Stomach smooth muscle (tissue), 2 donors: ENCODE results near the gene CPNE8.

Source experiments
- H3K27ac ChIP-seq: one replicate; pipeline ENCODE4 v1.7.0; 2013; ENCODE audit warnings: mild to moderate bottlenecking, low read length, inconsistent platforms
- H3K27me3 ChIP-seq, 2 donors: one replicate each; pipeline ENCODE4 v1.7.0; 2013; ENCODE audit warnings: low read length in 2 of 2; ENCODE audit not compliant: insufficient read depth in 2 of 2, control insufficient read depth in 1 of 2
- H3K36me3 ChIP-seq, 2 donors: one replicate each; pipeline ENCODE4 v1.7.0; 2013; ENCODE audit warnings: low read length in 2 of 2; ENCODE audit not compliant: control insufficient read depth in 2 of 2, insufficient read depth in 2 of 2
- H3K4me1 ChIP-seq: one replicate; pipeline ENCODE4 v1.7.0; 2013; ENCODE audit warnings: low read length; ENCODE audit not compliant: control insufficient read depth, insufficient read depth
- H3K4me3 ChIP-seq, 2 donors: one replicate each; pipeline ENCODE4 v1.7.0; 2013; ENCODE audit warnings: low read length in 2 of 2
- H3K9ac ChIP-seq, 2 donors: one replicate each; pipeline ENCODE4 v1.7.0; 2013; ENCODE audit warnings: low read length in 2 of 2, mild to moderate bottlenecking in 1 of 2
- H3K9me3 ChIP-seq, 2 donors: one replicate each; pipeline ENCODE4 v1.7.0; 2013; ENCODE audit warnings: low read length in 2 of 2; ENCODE audit not compliant: control insufficient read depth in 2 of 2
- donor health status: healthy.
- donor health status: Pancreatic carcinoma.

CPNE8 gene

GRCh38 chr12:38732761-38733160, 172.6 kb downstream of the CPNE8 start:
- H3K9me3 ChIP-seq = no peaks in the 10 kb centered on the region
- no peaks in the 10 kb centered on the region for H3K4me1 ChIP-seq
- no peak overlapping the region for H3K9ac ChIP-seq
- no peaks in the 10 kb centered on the region for H3K36me3 ChIP-seq
- H3K27ac ChIP-seq = no peak overlapping the region
- H3K27me3 ChIP-seq = no peaks in the 10 kb centered on the region
- no peak overlapping the region for H3K4me3 ChIP-seq

GRCh38 chr12:38728894-38729293, 176.5 kb downstream of the CPNE8 start:
- no peak overlapping the region for H3K4me3 ChIP-seq
- H3K36me3 ChIP-seq = no peaks in the 10 kb centered on the region
- H3K9me3 ChIP-seq = no peaks in the 10 kb centered on the region
- H3K9ac ChIP-seq = no peak overlapping the region
- H3K27ac ChIP-seq = no peak overlapping the region
- H3K4me1 ChIP-seq = no peaks in the 10 kb centered on the region
- H3K27me3 ChIP-seq = no peaks in the 10 kb centered on the region

GRCh38 chr12:38721611-38722252, 183.7 kb downstream of the CPNE8 start:
- H3K4me3 ChIP-seq = no peak overlapping the region
- peaks cover 4% of the 10 kb centered on the region in 2 donors for H3K36me3 ChIP-seq
- H3K27ac ChIP-seq = no peak overlapping the region
- no peak overlapping the region for H3K9ac ChIP-seq
- H3K4me1 ChIP-seq = no peaks in the 10 kb centered on the region
- H3K9me3 ChIP-seq = no peaks in the 10 kb centered on the region
- H3K27me3 ChIP-seq = no peaks in the 10 kb centered on the region

DNA sequence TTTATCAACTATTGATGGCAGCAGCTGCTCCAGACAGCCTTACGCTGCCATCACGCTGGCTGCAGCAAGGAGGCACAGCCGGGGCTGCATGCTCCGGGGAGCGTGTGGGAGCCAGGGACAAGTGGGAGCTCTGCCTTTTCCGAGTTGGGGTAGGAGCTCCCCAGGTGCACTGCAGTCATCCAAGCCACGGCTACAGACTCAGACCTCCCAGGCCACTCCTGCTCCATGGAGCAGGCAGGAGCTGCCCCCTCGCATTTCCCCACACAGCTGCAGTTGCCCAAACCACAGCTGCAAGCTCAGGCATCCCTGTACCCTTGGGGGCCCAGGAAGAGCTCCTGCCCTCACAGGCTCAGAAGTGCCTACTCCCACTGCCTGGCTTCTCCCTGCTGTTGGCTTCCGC, 184.7 kb downstream of the CPNE8 start:
- no peaks in the 10 kb centered on the region for H3K27me3 ChIP-seq
- no peaks in the 10 kb centered on the region for H3K4me1 ChIP-seq
- no peak overlapping the region for H3K9ac ChIP-seq
- H3K4me3 ChIP-seq = no peak overlapping the region
- H3K27ac ChIP-seq = no peak overlapping the region
- H3K9me3 ChIP-seq = no peaks in the 10 kb centered on the region
- peaks cover 4% of the 10 kb centered on the region in 2 donors for H3K36me3 ChIP-seq

DNA sequence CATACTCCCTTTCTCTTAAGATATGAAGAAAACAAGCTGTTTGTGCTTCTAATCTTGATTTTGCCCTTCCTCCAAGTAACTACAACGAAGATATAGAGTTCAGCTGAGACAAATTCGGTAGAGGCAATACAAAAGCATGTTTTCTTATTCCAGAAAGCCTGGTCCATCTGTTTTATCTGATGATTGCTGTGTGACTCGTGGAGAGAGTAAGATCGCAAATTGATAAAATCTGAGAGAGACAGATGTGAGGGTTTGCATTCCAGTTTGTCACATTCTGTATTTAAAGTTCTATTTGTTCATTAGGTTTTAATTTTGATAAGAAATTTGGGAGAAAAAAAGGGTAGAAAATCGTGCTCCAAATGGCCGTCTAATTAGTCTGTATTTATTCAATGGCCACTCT, 192.1 kb downstream of the CPNE8 start:
- no peaks in the 10 kb centered on the region for H3K9me3 ChIP-seq
- no peak overlapping the region for H3K4me3 ChIP-seq
- no peaks in the 10 kb centered on the region for H3K4me1 ChIP-seq
- no peaks in the 10 kb centered on the region for H3K27me3 ChIP-seq
- H3K27ac ChIP-seq = no peak overlapping the region
- H3K9ac ChIP-seq = no peak overlapping the region
- no peaks in the 10 kb centered on the region for H3K36me3 ChIP-seq

GRCh38 chr12:38711054-38711453, 194.3 kb downstream of the CPNE8 start:
- no peaks in the 10 kb centered on the region for H3K36me3 ChIP-seq
- H3K9me3 ChIP-seq = no peaks in the 10 kb centered on the region
- no peak overlapping the region for H3K9ac ChIP-seq
- no peaks in the 10 kb centered on the region for H3K27me3 ChIP-seq
- no peak overlapping the region for H3K27ac ChIP-seq
- H3K4me1 ChIP-seq = no peaks in the 10 kb centered on the region
- no peak overlapping the region for H3K4me3 ChIP-seq

GRCh38 chr12:38708466-38708865, 196.9 kb downstream of the CPNE8 start:
- Histone ChIP-seq H3K27me3 (no peaks in the 10 kb centered on the region), H3K9me3 (no peaks in the 10 kb centered on the region), H3K9ac (no peak overlapping the region), H3K36me3 (no peaks in the 10 kb centered on the region), H3K4me3 (no peak overlapping the region), H3K27ac (no peak overlapping the region), H3K4me1 (no peaks in the 10 kb centered on the region)

DNA sequence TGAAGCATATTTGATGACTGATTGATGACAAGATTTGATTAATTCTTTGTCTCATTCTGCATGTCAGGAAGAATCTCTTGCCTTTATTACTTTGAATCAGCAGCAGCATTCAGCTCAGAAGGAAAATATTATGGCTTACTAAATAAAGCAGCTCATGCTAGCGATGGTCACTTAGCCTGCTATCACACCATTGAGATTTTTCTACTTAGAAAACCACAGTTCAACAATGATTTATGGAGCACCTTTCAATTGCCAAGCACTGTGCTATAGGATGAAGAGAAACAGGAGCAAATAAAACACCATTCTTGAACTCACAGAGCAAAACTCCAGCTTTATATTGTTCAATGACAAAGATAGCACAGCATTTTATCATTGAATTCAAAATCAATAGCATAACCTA, 197.7 kb downstream of the CPNE8 start:
- Histone ChIP-seq H3K9me3 (no peaks in the 10 kb centered on the region), H3K9ac (no peak overlapping the region), H3K4me1 (no peaks in the 10 kb centered on the region), H3K27ac (no peak overlapping the region), H3K4me3 (no peak overlapping the region), H3K27me3 (no peaks in the 10 kb centered on the region), H3K36me3 (no peaks in the 10 kb centered on the region)

- Histone ChIP-seq H3K4me1 (no peaks in the 10 kb centered on the region), H3K27ac (no peak overlapping the region), H3K4me3 (no peak overlapping the region), H3K36me3 (no peaks in the 10 kb centered on the region), H3K27me3 (no peaks in the 10 kb centered on the region), H3K9ac (no peak overlapping the region), H3K9me3 (no peaks in the 10 kb centered on the region)
These were observed 208.1 kb downstream of the CPNE8 start for GRCh38 chr12:38697289-38697688.

GRCh38 chr12:38695057-38695456, 210.3 kb downstream of the CPNE8 start:
- Histone ChIP-seq H3K27ac (no peak overlapping the region), H3K27me3 (no peaks in the 10 kb centered on the region), H3K4me3 (no peak overlapping the region), H3K9me3 (no peaks in the 10 kb centered on the region), H3K36me3 (no peaks in the 10 kb centered on the region), H3K4me1 (no peaks in the 10 kb centered on the region), H3K9ac (no peak overlapping the region)

DNA sequence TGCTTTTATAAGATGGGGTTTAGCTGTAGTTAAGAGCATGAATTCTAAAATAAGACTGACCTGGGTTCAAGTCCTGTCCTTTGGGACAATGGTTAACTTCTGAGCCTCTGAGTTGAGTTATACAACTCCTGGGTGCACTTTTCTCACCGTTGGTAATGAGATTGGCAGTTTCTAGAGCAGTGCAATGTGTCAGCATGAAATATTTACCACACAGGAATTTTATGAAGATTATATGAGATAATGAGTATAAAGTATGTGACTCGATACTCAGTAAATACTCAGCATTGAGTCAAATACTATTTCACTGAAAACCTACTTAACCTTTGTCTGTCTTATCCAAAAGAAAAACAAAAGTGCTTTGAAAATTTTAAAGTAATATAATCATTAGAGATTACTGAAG, 214.2 kb downstream of the CPNE8 start:
- Histone ChIP-seq H3K27me3 (no peaks in the 10 kb centered on the region), H3K9me3 (peaks cover 0 to 4% of the 10 kb centered on the region in 2 donors), H3K9ac (no peak overlapping the region), H3K4me1 (no peaks in the 10 kb centered on the region), H3K27ac (no peak overlapping the region), H3K4me3 (no peak overlapping the region), H3K36me3 (no peaks in the 10 kb centered on the region)
